K562 (cell line): Measurements from ENCODE around the gene OPN5. TPM values are rescaled to one million over a fixed set of nuclear protein-coding genes. Genes with fewer than 3 reads are reported as not detected.

Experiments
- ATAC-seq: fragments of 200-7000 bp; cut with Tn5 transposase; 3 replicates; pipeline ENCODE4 v1.9.1; 2020; ENCODE audit warnings: moderate library complexity
- BruUV-seq: library from RNA; stranded (reverse); fragments of 400-500 nt; replicated peaks from 2 replicates; lab custom pipeline; 2021; lab: Mats Ljungman, UMichigan
- CTCF ChIA-PET: fragments of 300-600 bp; formaldehyde crosslinking; extraction: SDS; loops from one replicate; lab custom pipeline; 2021; ENCODE audit warnings: low intra/inter-chr PET ratio; lab: Yijun Ruan, JAX
- POLR2A ChIA-PET: fragments of 300-600, 350-650 bp; sonication (Branson Sonifier 250); formaldehyde crosslinking; extraction: SDS; loops from one replicate; lab custom pipeline; 2021; ENCODE audit warnings: antibody characterized with exemption, inconsistent platforms; lab: Yijun Ruan, JAX
- DNase-seq, 4 experiments: peaks; one replicate each; pipeline versions ENCODE4 v3.0.0 to v3.0.0-alpha.2; 2011 to 2018; ENCODE audit warnings: low spot score in 3 of 4, mixed read lengths in 3 of 4; ENCODE audit errors: extremely low read depth in 1 of 4
- FAIRE-seq: peaks from 2 replicates; lab custom pipeline; 2011; peaks lifted over from hg19 to GRCh38; lab: Jason Lieb, UNC
- H2AFZ ChIP-seq: 2 replicates; pipeline ENCODE4 v1.6.0; 2011; ENCODE audit warnings: low read depth, low read length, control low read depth, inconsistent platforms
- H3K27ac ChIP-seq: fragments of 200-600 bp; 3 replicates; pipeline ENCODE4 v1.8.0; 2011; ENCODE audit warnings: low read depth, mild to moderate bottlenecking, control low read depth, inconsistent platforms, low read length, moderate library complexity, mixed read lengths; ENCODE audit errors: extremely low read depth
- H3K27me3 ChIP-seq, 2 experiments: fragments of 300-600 bp in 1 of 2; 2 replicates in 1 of 2; 3 replicates in 1 of 2; pipeline versions ENCODE4 v1.6.0 to v1.8.0; 2011; ENCODE audit warnings: inconsistent platforms in 2 of 2, low read length in 2 of 2, mild to moderate bottlenecking in 1 of 2, mixed read lengths in 1 of 2, moderate library complexity in 1 of 2; ENCODE audit not compliant: control insufficient read depth in 2 of 2, insufficient read depth in 2 of 2
- H3K36me3 ChIP-seq: fragments of 300-600 bp; 3 replicates; pipeline ENCODE4 v1.8.0; 2011; ENCODE audit warnings: mild to moderate bottlenecking, low read length, inconsistent platforms; ENCODE audit not compliant: control insufficient read depth, insufficient read depth
- H3K4me1 ChIP-seq, 2 experiments: fragments of 200-600 bp in 1 of 2; replicated peaks in 1 of 2; 2 replicates in 1 of 2; 3 replicates in 1 of 2; pipeline versions ENCODE4 v1.5.1 to v1.8.0; 2011; ENCODE audit warnings: inconsistent platforms in 2 of 2, low read length in 2 of 2, mild to moderate bottlenecking in 1 of 2, mixed read lengths in 1 of 2, moderate library complexity in 1 of 2; ENCODE audit not compliant: control insufficient read depth in 2 of 2, insufficient read depth in 2 of 2
- H3K4me2 ChIP-seq: 2 replicates; pipeline ENCODE4 v1.6.1; 2011; ENCODE audit warnings: low read length, control low read depth, inconsistent platforms, mixed read lengths; ENCODE audit not compliant: insufficient read depth
- H3K4me3 ChIP-seq: fragments of 200-600 bp; sonication (generic), shearing (Covaris generic); 2 replicates; pipeline ENCODE4 v1.5.1; 2016; ENCODE audit warnings: control low read depth, inconsistent platforms
- H3K79me2 ChIP-seq: fragments of 200-600 bp; 3 replicates; pipeline ENCODE4 v1.8.0; 2011; ENCODE audit warnings: low read length, inconsistent platforms; ENCODE audit not compliant: control insufficient read depth, insufficient read depth
- H3K9ac ChIP-seq, 2 experiments: 2 replicates each; pipeline versions ENCODE4 v1.6.0 to v1.6.1; 2011; ENCODE audit warnings: low read depth in 2 of 2, low read length in 2 of 2, control low read depth in 1 of 2, inconsistent platforms in 1 of 2, mild to moderate bottlenecking in 1 of 2, mixed read lengths in 1 of 2; ENCODE audit not compliant: insufficient read depth in 1 of 2
- H3K9me1 ChIP-seq: one replicate; pipeline ENCODE4 v1.6.0; 2011; ENCODE audit warnings: inconsistent platforms, mild to moderate bottlenecking, low read length, moderate library complexity; ENCODE audit not compliant: control insufficient read depth, insufficient read depth
- H3K9me3 ChIP-seq: replicated peaks from 2 replicates; pipeline ENCODE4 v1.5.1; 2011; ENCODE audit warnings: low read depth, low read length, inconsistent platforms; ENCODE audit not compliant: control insufficient read depth, insufficient read depth
- H4K20me1 ChIP-seq: replicated peaks from 2 replicates; pipeline ENCODE4 v1.6.1; 2011; ENCODE audit warnings: low read length, inconsistent platforms, mixed read lengths; ENCODE audit not compliant: control insufficient read depth, insufficient read depth
- BACH1 ChIP-seq: fragments of 200-800 bp; sonication (Bioruptor generic); IDR thresholded peaks from 2 replicates; pipeline ENCODE4 v1.6.1; 2016; ENCODE audit warnings: missing genetic modification characterization, missing compliant biosample characterization
- RBM15 ChIP-seq: fragments of 200-400 bp; formaldehyde crosslinking; IDR thresholded peaks from 2 replicates; pipeline ENCODE4 v1.6.1; 2018; ENCODE audit warnings: mild to moderate bottlenecking, low read length, moderate library complexity; ENCODE audit not compliant: insufficient read depth
- RUNX1 ChIP-seq: sonication (generic); IDR thresholded peaks from 2 replicates; pipeline ENCODE4 v1.6.1; 2016; ENCODE audit warnings: antibody characterized with exemption, low read depth
- THRAP3 ChIP-seq: fragments of 450-650 bp; IDR thresholded peaks from 2 replicates; pipeline ENCODE4 v1.6.1; 2016; ENCODE audit warnings: mild to moderate bottlenecking, inconsistent platforms, borderline replicate concordance
- ZHX1 ChIP-seq: fragments of 150-350 bp; conservative IDR thresholded peaks from 2 replicates; pipeline ENCODE4 v1.6.1; 2014; ENCODE audit warnings: low read length
- ZNF311 ChIP-seq: fragments of 250-450 bp; sonication (Bioruptor Pico); IDR thresholded peaks from 2 replicates; pipeline ENCODE4 v1.4.0; 2020; ENCODE audit warnings: mild to moderate bottlenecking, moderate library complexity
- ZNF507 ChIP-seq: conservative IDR thresholded peaks from 2 replicates; pipeline ENCODE4 v1.6.1; 2017; ENCODE audit warnings: missing genetic modification characterization, missing compliant biosample characterization
- ZNF551 ChIP-seq: fragments of 250-450 bp; sonication (Bioruptor Pico); IDR thresholded peaks from 2 replicates; pipeline ENCODE4 v1.5.0; 2021; ENCODE audit warnings: mild to moderate bottlenecking, moderate library complexity
- WGBS: fragments of 100-300 bp; shearing (Covaris generic); methylation state at CpG from one replicate; pipeline ENCODE4 v1.1.6; 2016; ENCODE audit warnings: low coverage, mixed read lengths; ENCODE audit not compliant: insufficient coverage; ENCODE audit errors: missing lambda C conversion rate; 5-methylcytosine and 5-hydroxymethylcytosine counted together
- in situ Hi-C: fragments of 300-500 bp; cut with MboI; formaldehyde crosslinking; loops from 4 replicates; pipeline ENCODE4 v1.15.0; 2018; ENCODE audit warnings: inconsistent platforms, mixed read lengths
- intact Hi-C: fragments of 100-400 bp; cut with micrococcal nuclease; formaldehyde crosslinking; loops from 2 replicates; pipeline ENCODE4 v1.14.2; 2022
- polyA plus RNA-seq, 8 experiments: library from polyadenylated mRNA; depleted of rRNA in 4 of 8; stranded (reverse) in 5 of 8; unstranded in 3 of 8; fragments of >200 nt; fragmentation: Nextera tagmentation in 2 of 8; fragmentation: Illumina TruSeq in 1 of 8; extraction: Ambion mirVana in 2 of 8; extraction: Trizol in 1 of 8; gene quantifications; 2 replicates each; pipeline versions ENCODE4 v1.2.1 to v1.2.3, GENCODE V29; 2011 to 2014; ENCODE audit warnings: inconsistent platforms in 1 of 8, missing spikeins in 1 of 8
- total RNA-seq, 7 experiments: library from RNA; depleted of rRNA in 6 of 7; stranded (reverse); fragments of >200 nt in 6 of 7; fragmentation: Illumina TruSeq in 2 of 7; extraction: Trizol in 2 of 7; gene quantifications; 2 replicates each; pipeline versions ENCODE4 v1.2.1 to v1.2.3, GENCODE V29; 2011 to 2021; ENCODE audit warnings: low replicate concordance in 1 of 7
- TF ChIP-seq, protein P1 (sequence below), 3 experiments: fragments of 200-800 bp in 1 of 3; sonication (Bioruptor generic) in 1 of 3; sonication (generic) in 1 of 3; formaldehyde crosslinking in 1 of 3; IDR thresholded peaks; 2 replicates each; pipeline versions ENCODE4 v1.6.1 to v1.8.0; 2016 to 2022; ENCODE audit warnings: mild to moderate bottlenecking in 2 of 3, missing compliant biosample characterization in 2 of 3, missing genetic modification characterization in 2 of 3, missing genetic modification reagents in 1 of 3

OPN5 gene
- total and polyA plus RNA-seq, 9 of the 15 experiments (the other 6 are each of a cell fraction or from before 2014, with no cell fraction given) = not detected

GRCh38 chr6:47766445-47766844 lies 15.4 kb upstream of the OPN5 start:
- Histone ChIP-seq H3K9me3 (no peaks in the 10 kb centered on the region), H3K4me1 (no peaks in the 10 kb centered on the region), H3K79me2 (no peaks in the 10 kb centered on the region), H3K9ac (no peak overlapping the region), H2AFZ (no peak overlapping the region), H4K20me1 (no peaks in the 10 kb centered on the region), H3K27ac (no peak overlapping the region), H3K36me3 (no peaks in the 10 kb centered on the region), H3K27me3 (no peaks in the 10 kb centered on the region), H3K9me1 (no peaks in the 10 kb centered on the region), H3K4me3 (no peak overlapping the region), H3K4me2 (no peak overlapping the region)
- no TSS peak for BruUV-seq
- no peak for FAIRE-seq
- 0% methylated on average over 3 of the region's 3 CpGs for WGBS
- ChIA-PET CTCF (no interaction called here), POLR2A (interaction anchor here (0.6 kb wide), 1 partner anchor 283 kb away, joined by 4 read pairs; no protein-coding TSS in a partner anchor)
- in situ Hi-C loops (no loop called here), intact Hi-C loops (no loop called here)
- no peak for DNase-seq
- no peak for ATAC-seq
- TF ChIP-seq ZNF507 (peak; percentile 95), ZNF311 (CRISPR knock-in tag) (no peak)

DNA sequence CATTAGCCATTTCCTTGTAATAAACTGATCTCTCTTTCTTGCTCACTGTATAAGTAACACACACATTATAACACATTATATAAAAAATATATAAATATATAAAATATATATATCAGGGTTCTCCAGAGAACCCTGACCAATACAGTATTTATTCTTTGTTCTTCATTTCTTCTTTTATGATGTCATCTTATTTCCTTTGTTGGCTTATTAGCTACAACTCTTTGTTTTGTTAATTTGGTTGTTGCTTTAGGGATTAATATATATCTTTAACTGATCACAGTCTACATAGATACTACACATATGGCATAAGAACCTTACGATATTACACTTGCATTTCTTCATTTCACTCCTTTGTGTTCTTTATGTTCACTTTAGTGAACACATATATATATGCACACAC lies 14.7 kb upstream of the OPN5 start:
- H3K9me3 ChIP-seq = no peaks in the 10 kb centered on the region
- no peak overlapping the region for H3K27ac ChIP-seq
- H4K20me1 ChIP-seq = no peaks in the 10 kb centered on the region
- no peaks in the 10 kb centered on the region for H3K36me3 ChIP-seq
- intact Hi-C loops (no loop called here), in situ Hi-C loops (no loop called here)
- no TSS peak for BruUV-seq
- CTCF ChIA-PET = no interaction called here
- H3K4me2 ChIP-seq = no peak overlapping the region
- WGBS = 0% methylated on average over 1 of the region's 1 CpG
- no peaks in the 10 kb centered on the region for H3K9me1 ChIP-seq
- FAIRE-seq (no peak), ATAC-seq (no peak), DNase-seq (no peak)
- H3K9ac ChIP-seq = no peak overlapping the region
- no peaks in the 10 kb centered on the region for H3K4me1 ChIP-seq
- no peak overlapping the region for H3K4me3 ChIP-seq
- POLR2A ChIA-PET = no interaction called here
- H2AFZ ChIP-seq = no peak overlapping the region
- H3K27me3 ChIP-seq = no peaks in the 10 kb centered on the region
- no peaks in the 10 kb centered on the region for H3K79me2 ChIP-seq
- no peak for TF ChIP-seq BACH1 (tag)
- no peak for TF ChIP-seq RUNX1
- TF ChIP-seq, protein P1, sequence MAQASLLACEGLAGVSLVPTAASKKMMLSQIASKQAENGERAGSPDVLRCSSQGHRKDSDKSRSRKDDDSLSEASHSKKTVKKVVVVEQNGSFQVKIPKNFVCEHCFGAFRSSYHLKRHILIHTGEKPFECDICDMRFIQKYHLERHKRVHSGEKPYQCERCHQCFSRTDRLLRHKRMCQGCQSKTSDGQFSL (CRISPR knock-in tag; IDR thresholded peaks at IDR 0.05) = no peak
- TF ChIP-seq, protein P1 (tag; IDR thresholded peaks at IDR 0.05) = no peak
- no peak for TF ChIP-seq ZNF551
- TF ChIP-seq ZHX1 = no peak
- TF ChIP-seq THRAP3 = no peak
- TF ChIP-seq RBM15 = no peak
